Left ventricle myocardium inferior (tissue), 1 donor: ENCODE data around the gene GAB2. TPM values are rescaled to one million over a fixed set of nuclear protein-coding genes. Genes with fewer than 3 reads are reported as not detected.

Source experiments
- DNase-seq: peaks from one replicate; pipeline ENCODE4 v3.0.0-alpha.2; 2020
- H3K27ac ChIP-seq: fragments of 200-600 bp; replicated peaks from 2 replicates; pipeline ENCODE4 v1.8.0; 2021
- H3K27me3 ChIP-seq: fragments of 200-600 bp; 2 replicates; pipeline ENCODE4 v1.8.0; 2021; ENCODE audit warnings: low read depth
- H3K36me3 ChIP-seq: fragments of 200-600 bp; 2 replicates; pipeline ENCODE4 v1.8.0; 2021
- H3K4me1 ChIP-seq: fragments of 200-600 bp; 2 replicates; pipeline ENCODE4 v1.8.0; 2021
- H3K4me3 ChIP-seq: fragments of 200-600 bp; 2 replicates; pipeline ENCODE4 v1.8.0; 2021; ENCODE audit warnings: mild to moderate bottlenecking, moderate library complexity
- H3K9me3 ChIP-seq: fragments of 200-600 bp; replicated peaks from 2 replicates; pipeline ENCODE4 v1.8.0; 2021
- CTCF ChIP-seq: fragments of 200-600 bp; IDR thresholded peaks from 2 replicates; pipeline ENCODE4 v1.8.0; 2021; ENCODE audit warnings: antibody characterized with exemption, mild to moderate bottlenecking, borderline replicate concordance
- intact Hi-C: fragments of 100-400 bp; cut with micrococcal nuclease; formaldehyde crosslinking; loops from one replicate; pipeline ENCODE4 v1.11.0; 2022
- total RNA-seq: library from RNA; stranded (reverse); fragmentation: NEBNext Ultra II Directional; extraction: Animal tissue kit (Norgen Biotek cat#: 25700); gene quantifications from one replicate; pipeline ENCODE4 v1.2.1, GENCODE V29; 2021
- donor health status: DM: no; HTN: yes; CAD: no; lungs with severe emphysema.

Gene GAB2
- total RNA-seq, 1 donor from 2014 or later: 27.4 TPM

- no peaks in the 10 kb centered on the region for H3K9me3 ChIP-seq
- H3K4me1 ChIP-seq: no peaks in the 10 kb centered on the region
- H3K36me3 ChIP-seq: peaks cover 27% of the 10 kb centered on the region
- intact Hi-C loops: no loop called here
- H3K27me3 ChIP-seq: no peaks in the 10 kb centered on the region
- H3K27ac ChIP-seq: no peak overlapping the region
- DNase-seq: no peak
- no peak for TF ChIP-seq CTCF
- no peak overlapping the region for H3K4me3 ChIP-seq
Observed at GRCh38 chr11:78457448-78457847, 39.8 kb upstream of the GAB2 start.

GRCh38 chr11:78453140-78453935 is 35.7 kb upstream of the GAB2 start:
- no peak for DNase-seq
- H3K4me3 ChIP-seq: no peak overlapping the region
- no peaks in the 10 kb centered on the region for H3K4me1 ChIP-seq
- H3K27me3 ChIP-seq: no peaks in the 10 kb centered on the region
- H3K27ac ChIP-seq: no peak overlapping the region
- no peak for TF ChIP-seq CTCF
- no peaks in the 10 kb centered on the region for H3K9me3 ChIP-seq
- intact Hi-C loops: no loop called here
- no peaks in the 10 kb centered on the region for H3K36me3 ChIP-seq

GRCh38 chr11:78451371-78452150 is 33.9 kb upstream of the GAB2 start:
- no peaks in the 10 kb centered on the region for H3K27me3 ChIP-seq
- no peak for TF ChIP-seq CTCF
- no peak overlapping the region for H3K4me3 ChIP-seq
- no peaks in the 10 kb centered on the region for H3K36me3 ChIP-seq
- intact Hi-C loops: no loop called here
- no peaks in the 10 kb centered on the region for H3K4me1 ChIP-seq
- H3K27ac ChIP-seq: no peak overlapping the region
- no peaks in the 10 kb centered on the region for H3K9me3 ChIP-seq
- DNase-seq: no peak

- H3K36me3 ChIP-seq: no peaks in the 10 kb centered on the region
- no peak overlapping the region for H3K4me3 ChIP-seq
- intact Hi-C loops: no loop called here
- H3K27ac ChIP-seq: no peak overlapping the region
- no peaks in the 10 kb centered on the region for H3K27me3 ChIP-seq
- TF ChIP-seq CTCF: no peak
- DNase-seq: no peak
- H3K9me3 ChIP-seq: no peaks in the 10 kb centered on the region
- H3K4me1 ChIP-seq: no peaks in the 10 kb centered on the region
Observed at GRCh38 chr11:78450866-78451265, 33.2 kb upstream of the GAB2 start.

GRCh38 chr11:78449866-78450265 is 32.2 kb upstream of the GAB2 start:
- DNase-seq: no peak
- no peaks in the 10 kb centered on the region for H3K4me1 ChIP-seq
- no peaks in the 10 kb centered on the region for H3K27me3 ChIP-seq
- no peak overlapping the region for H3K4me3 ChIP-seq
- H3K36me3 ChIP-seq: no peaks in the 10 kb centered on the region
- no peaks in the 10 kb centered on the region for H3K9me3 ChIP-seq
- no peak overlapping the region for H3K27ac ChIP-seq
- intact Hi-C loops: no loop called here
- no peak for TF ChIP-seq CTCF
